Ovary (tissue), 3 donors: ENCODE results near the gene CAMKK2.

Source experiments
- CTCF ChIP-seq, 3 donors: fragments of 450-650 bp in 2 of 3; fragments of 200-600 bp in 1 of 3; IDR thresholded peaks; one replicate each; pipeline versions ENCODE4 v1.5.1 to v1.8.0; 2016 to 2022; ENCODE audit warnings: antibody characterized with exemption in 3 of 3, mild to moderate bottlenecking in 1 of 3
- EP300 ChIP-seq: sonication (generic); formaldehyde crosslinking; IDR thresholded peaks from one replicate; pipeline ENCODE4 v1.6.1; 2017; ENCODE audit warnings: antibody characterized with exemption
- POLR2A ChIP-seq: fragments of 450-650 bp; IDR thresholded peaks from one replicate; pipeline ENCODE4 v1.6.1; 2017; ENCODE audit warnings: antibody characterized with exemption, mild to moderate bottlenecking, moderate library complexity
- donor health status: DM: no; HTN: no; CAD: no.

GRCh38 chr12:121191151-121191550, 105.4 kb downstream of the CAMKK2 start:
- TF ChIP-seq CTCF (IDR thresholded peaks at IDR 0.05) (no peak), EP300 (no peak), POLR2A (no peak)
